SU-DHL-6 (cell line): ENCODE results near the gene SRRM2.

Source experiments
- H2AFZ ChIP-seq: fragments of 200-600 bp; sonication (generic); 2 replicates; pipeline ENCODE4 v1.6.1; 2014; ENCODE audit warnings: low read depth, mild to moderate bottlenecking, moderate library complexity, mixed read lengths, antibody characterized with exemption, low read length; ENCODE audit not compliant: severe bottlenecking
- H3F3A ChIP-seq: fragments of 200-600 bp; shearing (Covaris generic); 2 replicates; pipeline ENCODE4 v1.6.0; 2016; ENCODE audit warnings: antibody characterized with exemption, mild to moderate bottlenecking; ENCODE audit not compliant: insufficient read depth
- H3K27ac ChIP-seq: fragments of 200-600 bp; sonication (generic); 2 replicates; pipeline ENCODE4 v1.5.1; 2016; ENCODE audit warnings: low read depth, mild to moderate bottlenecking, low read length, moderate library complexity, mixed read lengths
- H3K27me3 ChIP-seq: fragments of 200-600 bp; sonication (generic), shearing (Covaris generic); 2 replicates; pipeline ENCODE4 v1.6.0; 2014; ENCODE audit warnings: mild to moderate bottlenecking, low read length
- H3K36me3 ChIP-seq: fragments of 200-600 bp; sonication (generic); 2 replicates; pipeline ENCODE4 v1.6.1; 2014; ENCODE audit warnings: mild to moderate bottlenecking, low read length, mixed read lengths
- H3K4me2 ChIP-seq: fragments of 300-600, 200-600 bp; shearing (Covaris generic), sonication (generic); 2 replicates; pipeline ENCODE4 v1.6.0; 2014; ENCODE audit warnings: low read length, low read depth, mild to moderate bottlenecking; ENCODE audit not compliant: poor library complexity, severe bottlenecking
- H3K4me3 ChIP-seq: fragments of 200-600 bp; sonication (generic); 2 replicates; pipeline ENCODE4 v1.5.1; 2014; ENCODE audit warnings: antibody characterized with exemption, low read length, mild to moderate bottlenecking, mixed read lengths; ENCODE audit not compliant: insufficient read depth, poor library complexity, severe bottlenecking
- H3K79me2 ChIP-seq: fragments of 200-600 bp; sonication (generic); 2 replicates; pipeline ENCODE4 v1.6.1; 2014; ENCODE audit warnings: mild to moderate bottlenecking, low read length, moderate library complexity; ENCODE audit not compliant: insufficient read depth
- H3K9ac ChIP-seq: fragments of 200-600 bp; sonication (generic); 2 replicates; pipeline ENCODE4 v1.7.0; 2014; ENCODE audit warnings: mild to moderate bottlenecking, low read length
- H3K9me2 ChIP-seq: fragments of 200-600 bp; sonication (generic); replicated peaks from 2 replicates; pipeline ENCODE4 v1.6.1; 2014; ENCODE audit warnings: low read length; ENCODE audit not compliant: insufficient read depth
- H3K9me3 ChIP-seq: fragments of 200-600 bp; sonication (generic); 2 replicates; pipeline ENCODE4 v1.6.1; 2014; ENCODE audit warnings: low read length, mixed read lengths; ENCODE audit not compliant: insufficient read depth
- H4K20me1 ChIP-seq: fragments of 200-600 bp; sonication (generic); 2 replicates; pipeline ENCODE4 v1.6.1; 2014; ENCODE audit warnings: low read depth, mild to moderate bottlenecking, antibody characterized with exemption, low read length, moderate library complexity, mixed read lengths
- EZH2phosphoT487 ChIP-seq: fragments of 200-600 bp; sonication (generic), shearing (Covaris generic); conservative IDR thresholded peaks from 2 replicates; pipeline ENCODE4 v1.6.1; 2018; ENCODE audit warnings: mild to moderate bottlenecking, antibody characterized with exemption, low read length, moderate library complexity, mixed read lengths
- TF ChIP-seq, protein P1 (sequence below): fragments of 200-600 bp; sonication (generic); IDR thresholded peaks from one replicate; pipeline ENCODE4 v1.5.1; 2017; ENCODE audit warnings: antibody characterized with exemption, mild to moderate bottlenecking, low read length, moderate library complexity; ENCODE audit not compliant: insufficient read depth, poor library complexity, severe bottlenecking

SRRM2 gene

DNA sequence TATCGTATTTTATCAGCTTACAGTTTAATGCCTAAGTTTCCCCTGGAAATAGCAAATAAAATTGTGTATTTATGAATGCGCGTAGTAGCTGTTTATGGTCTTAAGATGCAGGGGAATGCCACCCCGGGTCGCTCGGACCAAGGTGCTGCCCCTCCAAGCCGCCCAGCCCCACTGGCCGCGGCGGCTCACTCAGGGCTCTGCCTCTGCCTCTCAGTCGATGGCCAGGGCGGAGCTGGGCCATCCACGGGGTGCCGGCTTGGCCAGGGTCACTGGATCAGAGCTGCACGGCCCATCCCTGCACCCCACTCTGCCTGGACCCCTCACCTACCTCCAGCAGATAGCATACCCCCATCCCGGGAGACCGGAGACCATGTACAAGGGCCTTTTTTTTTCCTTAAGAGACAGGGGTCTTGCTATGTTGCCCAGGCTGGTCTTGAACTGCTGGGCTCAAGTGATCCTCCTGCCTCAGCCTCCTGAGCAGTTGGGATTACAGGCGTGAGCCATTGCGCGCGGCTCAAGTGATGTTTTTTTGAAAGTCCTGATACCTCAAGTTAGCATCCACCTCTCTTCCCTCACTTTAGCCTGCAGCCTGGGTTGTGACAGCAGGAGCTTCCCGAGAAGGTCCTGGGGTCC lies 43.4 kb upstream of the SRRM2 start:
- Histone ChIP-seq H3K36me3 (no peaks in the 10 kb centered on the region), H3K9me3 (no peaks in the 10 kb centered on the region), H3K9ac (no peak overlapping the region), H3K79me2 (no peaks in the 10 kb centered on the region), H2AFZ (no peak overlapping the region), H3K27me3 (no peaks in the 10 kb centered on the region), H3K9me2 (no peaks in the 10 kb centered on the region), H4K20me1 (no peaks in the 10 kb centered on the region), H3K4me2 (no peak overlapping the region), H3K4me3 (no peak overlapping the region), H3F3A (no peaks in the 10 kb centered on the region), H3K27ac (no peak overlapping the region)
- TF ChIP-seq, protein P1, sequence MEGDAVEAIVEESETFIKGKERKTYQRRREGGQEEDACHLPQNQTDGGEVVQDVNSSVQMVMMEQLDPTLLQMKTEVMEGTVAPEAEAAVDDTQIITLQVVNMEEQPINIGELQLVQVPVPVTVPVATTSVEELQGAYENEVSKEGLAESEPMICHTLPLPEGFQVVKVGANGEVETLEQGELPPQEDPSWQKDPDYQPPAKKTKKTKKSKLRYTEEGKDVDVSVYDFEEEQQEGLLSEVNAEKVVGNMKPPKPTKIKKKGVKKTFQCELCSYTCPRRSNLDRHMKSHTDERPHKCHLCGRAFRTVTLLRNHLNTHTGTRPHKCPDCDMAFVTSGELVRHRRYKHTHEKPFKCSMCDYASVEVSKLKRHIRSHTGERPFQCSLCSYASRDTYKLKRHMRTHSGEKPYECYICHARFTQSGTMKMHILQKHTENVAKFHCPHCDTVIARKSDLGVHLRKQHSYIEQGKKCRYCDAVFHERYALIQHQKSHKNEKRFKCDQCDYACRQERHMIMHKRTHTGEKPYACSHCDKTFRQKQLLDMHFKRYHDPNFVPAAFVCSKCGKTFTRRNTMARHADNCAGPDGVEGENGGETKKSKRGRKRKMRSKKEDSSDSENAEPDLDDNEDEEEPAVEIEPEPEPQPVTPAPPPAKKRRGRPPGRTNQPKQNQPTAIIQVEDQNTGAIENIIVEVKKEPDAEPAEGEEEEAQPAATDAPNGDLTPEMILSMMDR = no peak
- no peak for TF ChIP-seq EZH2phosphoT487

DNA sequence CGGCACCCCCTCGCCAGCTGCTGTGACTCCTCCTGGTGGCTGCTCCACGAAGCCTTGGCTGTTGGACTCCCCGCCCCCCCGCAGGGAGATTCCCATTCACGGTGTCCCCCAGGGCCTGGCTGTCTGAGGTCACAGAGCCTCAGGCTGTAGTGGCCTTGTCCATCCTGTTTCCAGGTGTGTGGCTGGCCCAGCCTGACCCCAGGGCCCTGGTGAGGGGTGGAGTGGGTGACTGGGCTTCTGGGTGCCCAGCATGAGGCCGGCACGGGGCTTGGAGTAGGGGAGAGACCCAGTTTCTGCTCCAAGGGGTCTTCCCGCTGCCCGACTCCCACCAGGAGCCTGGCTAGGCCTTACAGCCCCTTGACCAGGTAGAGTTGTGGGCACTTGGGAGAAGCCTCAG lies 42.9 kb upstream of the SRRM2 start:
- no peaks in the 10 kb centered on the region for H3K79me2 ChIP-seq
- H3K9ac ChIP-seq = no peak overlapping the region
- H2AFZ ChIP-seq = no peak overlapping the region
- TF ChIP-seq, protein P1 = no peak
- no peak for TF ChIP-seq EZH2phosphoT487
- H3K27me3 ChIP-seq = no peaks in the 10 kb centered on the region
- no peaks in the 10 kb centered on the region for H3K9me3 ChIP-seq
- H3K36me3 ChIP-seq = no peaks in the 10 kb centered on the region
- no peak overlapping the region for H3K4me3 ChIP-seq
- H3K27ac ChIP-seq = no peak overlapping the region
- no peaks in the 10 kb centered on the region for H3K9me2 ChIP-seq
- no peaks in the 10 kb centered on the region for H4K20me1 ChIP-seq
- H3K4me2 ChIP-seq = no peak overlapping the region
- H3F3A ChIP-seq = no peaks in the 10 kb centered on the region

DNA sequence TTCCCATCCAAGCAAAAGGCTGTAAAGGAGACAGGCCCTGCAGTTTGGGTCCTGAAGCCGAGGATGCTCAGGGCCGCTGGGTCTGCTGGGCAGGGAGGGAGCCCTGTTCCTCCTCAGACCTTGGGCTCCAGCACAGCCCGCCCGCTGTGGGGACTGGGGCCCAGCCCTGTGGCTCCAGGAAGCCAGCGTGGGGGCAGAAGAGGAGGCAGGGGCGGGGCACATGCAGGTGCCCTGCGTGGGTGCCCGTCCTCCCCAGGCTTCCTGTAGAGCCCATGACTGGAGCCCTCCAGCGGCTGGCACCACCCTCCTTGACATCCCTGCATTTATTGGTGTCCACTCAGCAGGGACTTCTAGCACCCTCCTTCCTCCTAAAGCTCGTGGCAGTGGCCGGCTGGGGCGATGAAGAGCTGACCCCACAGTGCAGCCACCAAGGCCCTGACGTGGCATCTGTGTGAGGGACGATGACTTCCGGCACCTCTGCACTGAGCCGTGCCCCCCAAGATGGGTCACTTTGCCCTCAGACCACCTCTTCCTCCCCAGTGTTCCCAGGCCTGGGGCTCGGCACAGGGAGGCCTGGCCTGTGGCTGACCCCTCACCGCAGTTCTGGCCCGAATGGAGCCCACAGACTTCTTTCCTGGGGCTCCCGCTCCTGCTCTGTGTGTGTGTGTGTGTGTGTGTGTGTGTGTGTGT lies 42.3 kb upstream of the SRRM2 start:
- TF ChIP-seq, protein P1 = no peak
- TF ChIP-seq EZH2phosphoT487 = no peak
- Histone ChIP-seq H3K79me2 (no peaks in the 10 kb centered on the region), H3K9me3 (no peaks in the 10 kb centered on the region), H3K27ac (no peak overlapping the region), H3K9ac (no peak overlapping the region), H3K36me3 (no peaks in the 10 kb centered on the region), H3F3A (no peaks in the 10 kb centered on the region), H3K4me3 (no peak overlapping the region), H3K27me3 (no peaks in the 10 kb centered on the region), H3K9me2 (no peaks in the 10 kb centered on the region), H2AFZ (no peak overlapping the region), H3K4me2 (no peak overlapping the region), H4K20me1 (no peaks in the 10 kb centered on the region)
